WI38 (cell line): ENCODE data around the gene IFI30.

Source experiments
- H3K4me3 ChIP-seq: 2 replicates; pipeline ENCODE4 v1.5.1; 2011; ENCODE audit warnings: low read depth, mild to moderate bottlenecking, control low read depth, low read length
- TF ChIP-seq, protein P1 (sequence below): IDR thresholded peaks from 2 replicates; pipeline ENCODE4 v1.5.1; 2012; ENCODE audit warnings: low read depth, mild to moderate bottlenecking, control low read depth, low read length

The IFI30 gene

DNA sequence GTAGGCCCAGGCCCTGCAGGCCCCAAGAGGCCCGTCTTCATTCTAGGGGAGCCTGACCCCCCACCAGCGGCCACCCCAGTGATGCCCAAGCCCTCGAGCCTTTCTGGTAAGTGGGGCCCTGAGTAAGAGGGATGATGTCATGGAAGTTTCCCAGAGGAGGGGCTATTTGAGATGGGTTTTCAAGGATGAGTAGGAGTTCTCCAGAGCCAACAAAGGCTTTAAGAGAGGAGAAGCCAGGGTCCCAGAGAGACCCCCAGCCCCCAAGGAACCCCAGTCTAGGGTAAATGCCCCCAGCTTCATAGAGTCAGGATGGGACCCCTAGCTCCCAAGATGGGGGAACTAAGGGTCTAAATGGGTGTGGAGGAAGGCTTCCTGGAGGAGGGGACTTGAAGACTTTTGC, 29.7 kb upstream of the IFI30 start:
- H3K4me3 ChIP-seq: no peak overlapping the region
- TF ChIP-seq, protein P1, sequence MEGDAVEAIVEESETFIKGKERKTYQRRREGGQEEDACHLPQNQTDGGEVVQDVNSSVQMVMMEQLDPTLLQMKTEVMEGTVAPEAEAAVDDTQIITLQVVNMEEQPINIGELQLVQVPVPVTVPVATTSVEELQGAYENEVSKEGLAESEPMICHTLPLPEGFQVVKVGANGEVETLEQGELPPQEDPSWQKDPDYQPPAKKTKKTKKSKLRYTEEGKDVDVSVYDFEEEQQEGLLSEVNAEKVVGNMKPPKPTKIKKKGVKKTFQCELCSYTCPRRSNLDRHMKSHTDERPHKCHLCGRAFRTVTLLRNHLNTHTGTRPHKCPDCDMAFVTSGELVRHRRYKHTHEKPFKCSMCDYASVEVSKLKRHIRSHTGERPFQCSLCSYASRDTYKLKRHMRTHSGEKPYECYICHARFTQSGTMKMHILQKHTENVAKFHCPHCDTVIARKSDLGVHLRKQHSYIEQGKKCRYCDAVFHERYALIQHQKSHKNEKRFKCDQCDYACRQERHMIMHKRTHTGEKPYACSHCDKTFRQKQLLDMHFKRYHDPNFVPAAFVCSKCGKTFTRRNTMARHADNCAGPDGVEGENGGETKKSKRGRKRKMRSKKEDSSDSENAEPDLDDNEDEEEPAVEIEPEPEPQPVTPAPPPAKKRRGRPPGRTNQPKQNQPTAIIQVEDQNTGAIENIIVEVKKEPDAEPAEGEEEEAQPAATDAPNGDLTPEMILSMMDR: no peak

DNA sequence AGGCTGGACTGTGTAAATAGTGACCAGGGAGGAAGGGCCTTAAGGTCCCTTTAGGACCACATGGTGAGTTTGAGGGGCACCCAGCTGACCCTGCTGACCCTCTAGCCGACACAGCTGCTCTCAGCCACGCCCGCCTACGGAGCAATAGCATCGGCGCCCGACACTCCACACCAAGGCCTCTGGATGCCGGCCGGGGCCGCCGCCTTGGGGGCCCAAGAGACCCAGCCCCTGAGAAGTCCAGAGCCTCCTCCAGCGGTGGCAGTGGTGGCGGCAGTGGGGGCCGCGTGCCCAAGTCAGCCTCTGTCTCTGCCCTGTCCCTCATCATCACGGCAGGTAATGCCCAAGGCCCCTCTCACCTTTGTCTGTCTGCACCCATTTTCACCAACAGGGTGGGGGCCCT, 29.3 kb upstream of the IFI30 start:
- no peak overlapping the region for H3K4me3 ChIP-seq
- TF ChIP-seq, protein P1: no peak

DNA sequence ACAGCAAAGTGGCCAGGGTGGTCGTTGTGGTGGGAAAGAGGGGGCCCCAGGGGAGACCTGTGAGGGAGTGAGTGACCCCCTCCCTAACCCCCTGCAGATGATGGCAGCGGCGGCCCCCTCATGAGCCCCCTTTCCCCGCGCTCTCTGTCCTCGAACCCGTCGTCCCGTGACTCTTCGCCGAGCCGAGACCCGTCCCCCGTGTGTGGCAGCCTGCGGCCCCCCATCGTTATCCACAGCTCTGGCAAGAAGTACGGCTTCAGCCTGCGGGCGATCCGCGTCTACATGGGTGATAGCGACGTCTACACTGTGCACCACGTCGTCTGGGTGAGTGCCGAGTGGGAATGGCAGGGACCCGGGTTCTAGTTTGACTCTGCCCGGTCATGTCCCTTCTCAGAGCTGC, 28.7 kb upstream of the IFI30 start:
- TF ChIP-seq, protein P1: no peak
- H3K4me3 ChIP-seq: no peak overlapping the region

DNA sequence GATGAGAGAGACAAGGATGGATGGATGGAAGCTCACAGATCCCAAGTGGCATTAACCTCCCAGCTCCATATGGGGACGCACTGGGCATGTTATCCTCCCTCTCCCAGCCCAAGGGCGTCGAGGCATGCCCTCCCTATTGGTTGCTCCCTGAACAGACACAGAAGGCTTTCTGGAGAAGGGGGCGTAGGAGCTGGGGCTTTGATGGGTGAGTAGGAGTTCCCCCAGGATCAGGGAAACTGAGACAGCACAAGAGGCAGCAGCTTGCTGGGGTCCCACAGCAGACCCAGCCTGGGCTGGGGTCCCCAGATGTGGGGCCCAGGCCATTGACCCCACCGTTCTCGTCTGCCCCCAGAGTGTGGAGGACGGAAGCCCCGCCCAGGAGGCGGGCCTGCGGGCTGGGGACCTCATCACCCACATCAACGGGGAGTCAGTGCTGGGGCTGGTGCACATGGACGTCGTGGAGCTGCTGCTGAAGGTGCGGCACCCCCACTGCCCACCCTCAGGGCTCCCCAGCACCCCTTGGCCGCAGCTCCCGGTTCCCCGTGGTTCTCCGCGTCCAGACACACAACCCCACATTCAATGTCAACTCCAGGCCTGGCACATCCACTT, 28.1 kb upstream of the IFI30 start:
- TF ChIP-seq, protein P1: no peak
- H3K4me3 ChIP-seq: no peak overlapping the region

DNA sequence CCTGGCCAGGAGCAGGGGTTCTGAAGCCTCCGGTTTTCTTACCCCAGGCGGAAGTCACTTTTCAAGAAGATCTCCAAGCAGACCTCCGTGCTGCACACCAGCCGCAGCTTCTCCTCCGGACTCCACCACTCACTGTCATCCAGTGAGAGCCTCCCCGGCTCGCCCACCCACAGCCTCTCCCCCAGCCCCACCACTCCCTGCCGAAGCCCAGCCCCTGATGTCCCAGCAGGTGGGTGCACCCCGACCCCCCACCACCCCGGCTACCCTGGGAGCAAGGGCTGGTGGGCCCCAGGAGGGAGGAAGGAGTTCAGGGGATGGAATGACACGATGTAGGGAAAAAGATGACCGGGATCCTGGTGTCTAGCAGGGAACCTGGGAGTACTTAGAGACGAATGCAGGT, 26.2 kb upstream of the IFI30 start:
- H3K4me3 ChIP-seq: no peak overlapping the region
- TF ChIP-seq, protein P1: no peak

DNA sequence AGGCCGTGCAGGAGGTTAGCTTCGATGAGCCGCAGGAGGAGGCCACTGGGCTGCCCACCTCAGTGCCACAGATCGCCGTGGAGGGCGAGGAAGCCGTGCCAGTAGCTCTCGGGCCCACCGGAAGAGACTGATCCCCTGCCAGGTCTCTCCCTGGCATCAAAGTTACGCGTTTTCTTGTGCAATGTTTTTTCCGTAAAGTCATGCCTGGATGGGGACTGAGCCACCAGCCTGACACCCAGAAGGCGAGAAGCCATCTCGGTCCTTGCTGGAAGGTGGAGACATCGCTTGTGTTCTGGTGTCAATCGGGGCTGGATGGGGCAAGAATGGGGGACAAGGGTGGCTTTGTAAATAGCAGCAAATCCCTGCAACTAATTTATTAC, 24.0 kb upstream of the IFI30 start:
- TF ChIP-seq, protein P1: no peak
- H3K4me3 ChIP-seq: no peak overlapping the region

DNA sequence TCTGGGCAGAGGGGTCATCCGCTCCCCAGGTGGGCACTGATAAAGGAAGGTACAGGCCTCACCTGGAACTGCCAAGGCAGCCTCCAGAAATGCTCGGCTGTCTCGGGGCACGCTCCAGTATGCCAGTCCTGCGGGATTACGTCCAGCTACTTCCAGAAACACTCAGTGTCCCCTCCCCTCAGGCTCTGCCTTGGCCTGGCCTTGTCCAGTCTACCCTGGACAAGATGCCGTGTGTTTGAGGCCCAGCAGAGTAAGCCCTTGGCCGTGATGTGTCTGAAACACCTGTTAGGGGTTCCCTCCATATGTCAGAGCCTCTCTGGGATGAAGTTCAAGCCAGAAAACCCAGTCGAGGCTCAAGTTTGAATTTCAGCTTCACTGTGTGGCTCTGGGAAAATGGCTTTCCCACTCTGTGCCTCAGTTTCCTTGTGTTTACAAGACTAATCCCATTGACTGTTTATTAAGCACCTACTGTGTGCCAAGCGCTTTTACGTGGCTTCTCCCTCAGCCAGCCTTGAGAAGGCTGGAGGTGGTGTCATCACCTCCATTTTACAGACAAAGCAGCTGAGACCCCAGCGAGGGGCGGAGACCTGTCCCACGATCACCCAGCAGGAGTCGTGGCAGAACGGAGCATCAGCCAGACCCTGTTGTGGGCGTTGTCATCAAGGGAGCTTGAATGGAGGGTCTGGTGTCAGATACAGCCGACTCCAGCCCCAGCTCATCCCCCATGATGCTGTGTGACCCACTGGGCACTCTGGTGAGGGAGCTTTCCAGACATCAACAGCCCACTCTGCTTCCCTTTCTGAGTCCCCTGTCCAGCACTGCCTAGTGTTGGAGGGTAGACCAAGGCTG, 22.6 kb upstream of the IFI30 start:
- TF ChIP-seq, protein P1: no peak

More for the DNA sequence above, 22.6 kb upstream of the IFI30 start:
- H3K4me3 ChIP-seq: no peak overlapping the region
